Stimulated activated CD4-positive, alpha-beta T cell treated with anti-CD3 and anti-CD28 coated beads, Interleukin-2, amount 100 ng/mL, for 24 hours (primary cell): ENCODE data around the gene SAXO2.
"Not testable (repeated sequence)": the region's sequence is repeated elsewhere in the genome, so short reads cannot be mapped to it uniquely, and the experiment has no call there.

Experiments
- DNase-seq, 2 donors: peaks; one replicate each; pipeline ENCODE4 v3.0.0-alpha.2; 2020

The SAXO2 gene, protein sequence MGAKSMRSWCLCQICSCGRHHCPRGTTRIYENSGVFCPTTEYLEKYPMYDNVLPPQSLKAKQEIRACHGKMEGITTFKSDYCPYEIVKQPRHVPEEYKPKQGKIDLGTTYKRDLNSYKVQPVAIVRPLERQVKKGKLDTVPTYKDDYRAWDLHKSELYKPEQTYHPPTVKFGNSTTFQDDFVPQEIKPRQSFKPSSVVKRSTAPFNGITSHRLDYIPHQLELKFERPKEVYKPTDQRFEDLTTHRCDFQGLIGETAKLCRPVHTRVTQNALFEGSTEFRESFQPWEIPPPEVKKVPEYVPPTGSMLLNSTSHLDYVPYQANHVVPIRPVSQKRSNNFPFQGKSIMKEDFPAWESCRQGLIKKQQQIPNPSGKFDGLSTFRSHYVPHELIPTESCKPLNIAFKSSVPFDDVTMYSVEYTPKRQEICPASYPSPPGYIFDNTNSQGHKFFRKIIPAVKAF

DNA sequence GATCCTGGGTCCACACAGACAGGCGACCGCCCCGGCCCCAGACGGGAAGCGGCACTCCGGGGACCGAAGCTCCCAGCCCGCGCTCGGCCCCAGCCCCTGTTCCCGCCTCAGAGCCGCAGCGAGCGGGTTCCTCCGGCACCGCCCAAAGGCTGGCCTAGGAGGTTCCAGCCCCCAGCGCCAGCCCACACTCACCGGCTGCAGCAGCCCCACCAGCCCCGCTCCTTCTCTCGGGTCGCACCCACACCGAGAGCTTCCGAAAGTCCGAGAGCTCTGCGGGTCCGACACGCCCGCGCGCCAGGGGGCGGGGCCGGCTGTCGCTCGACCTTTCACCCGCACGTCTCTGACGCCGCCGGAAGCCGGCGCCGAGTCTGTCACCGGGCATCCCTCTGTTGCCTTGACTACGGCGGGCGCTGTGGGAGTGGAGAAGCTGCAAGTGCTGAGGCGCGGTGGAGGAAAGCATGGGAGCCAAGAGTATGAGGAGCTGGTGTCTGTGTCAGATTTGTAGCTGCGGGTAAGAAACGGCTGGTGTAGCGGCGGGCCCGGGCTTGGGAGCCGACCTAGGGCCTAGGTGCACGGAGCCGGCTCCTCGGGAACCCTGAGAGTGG lies at the start of gene SAXO2, which contains the start of gene EFL1:
Gene SAXO2 (plus strand): TSS at position 397 of the 605 bp plus-strand sequence. CDS start 62 bp downstream, at position 459.
Gene EFL1 (minus strand): TSS at position 313 of the 605 bp plus-strand sequence. CDS start 956 bp downstream, outside the sequence.
- DNase-seq: peak; percentile 93 to 96

DNA sequence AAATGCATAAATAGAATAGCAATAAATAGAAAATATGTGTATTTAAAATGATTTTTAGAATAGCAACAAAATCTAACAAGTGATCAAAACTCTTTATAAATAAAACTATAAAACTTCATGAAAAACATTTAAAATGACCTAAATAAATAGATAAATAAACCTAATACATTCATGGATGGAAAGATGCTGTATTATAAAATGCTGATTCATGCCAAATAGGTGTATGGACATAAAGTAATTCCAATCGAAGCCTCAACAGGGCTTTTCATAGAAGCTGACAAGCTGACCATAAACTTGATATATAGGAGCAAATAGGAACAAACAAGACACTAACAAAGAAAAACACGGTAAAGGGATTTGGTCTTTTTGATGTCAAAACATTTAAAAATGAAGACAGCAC lies 46.5 kb upstream of the SAXO2 start:
- DNase-seq: not testable (repeated sequence)

DNA sequence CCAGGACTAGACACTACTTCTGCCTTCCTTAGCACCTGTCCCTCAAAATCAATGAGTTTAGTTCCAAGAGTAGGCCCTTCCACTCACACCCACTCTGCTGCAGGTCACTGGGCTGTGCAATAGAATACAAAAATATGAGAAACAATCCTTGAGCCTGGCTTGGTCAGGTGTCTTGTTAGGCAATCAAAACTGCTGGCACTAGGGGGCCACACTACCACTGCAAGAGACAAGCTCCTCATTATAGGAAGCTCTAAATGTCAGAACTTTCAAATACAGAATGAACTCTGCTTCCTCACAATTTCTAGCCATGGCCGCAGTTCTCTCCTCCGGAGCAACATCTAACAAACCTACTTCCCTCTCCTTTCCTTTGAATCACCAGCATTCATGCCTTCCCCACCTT lies 41.1 kb upstream of the SAXO2 start:
- peak in 1 of 2 donors; percentile 14 for DNase-seq

DNA sequence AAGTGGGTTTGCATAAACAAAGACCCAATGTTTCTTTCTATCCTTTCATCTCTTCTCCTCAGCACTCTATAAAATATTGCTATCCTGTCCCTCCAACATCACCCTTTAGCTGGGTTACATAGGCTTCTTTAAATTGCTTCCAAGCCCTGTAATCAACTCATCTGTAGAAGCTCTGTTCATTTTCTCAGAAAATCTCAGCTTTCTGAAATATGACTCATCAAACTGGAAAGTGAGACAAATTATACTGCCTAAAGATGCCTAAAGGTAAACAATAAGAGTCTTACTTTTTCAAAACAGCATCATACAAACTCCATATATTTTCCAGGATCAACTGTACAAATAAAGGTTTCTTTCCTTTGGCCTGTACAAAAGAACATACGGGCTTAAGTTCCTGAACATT lies 33.9 kb upstream of the SAXO2 start:
- no peak for DNase-seq

DNA sequence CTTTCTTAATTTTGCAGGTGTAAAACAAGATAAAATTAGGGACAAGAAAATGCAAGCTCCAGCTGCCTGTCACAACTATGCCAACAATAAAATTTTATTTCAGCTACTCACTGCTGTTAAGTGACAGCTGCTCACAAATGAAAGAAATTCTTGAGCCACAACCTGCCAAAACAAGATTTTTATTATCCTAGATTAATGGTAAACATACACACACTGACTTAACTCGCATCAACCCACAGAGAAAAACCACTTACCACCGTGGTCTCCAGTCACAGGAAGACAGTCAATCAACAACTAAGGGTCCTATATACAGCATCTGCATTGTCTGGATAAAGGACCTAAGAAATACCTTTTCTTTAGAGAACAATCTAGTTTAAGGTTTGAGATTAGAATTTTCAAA lies 31.4 kb upstream of the SAXO2 start:
- DNase-seq: no peak

DNA sequence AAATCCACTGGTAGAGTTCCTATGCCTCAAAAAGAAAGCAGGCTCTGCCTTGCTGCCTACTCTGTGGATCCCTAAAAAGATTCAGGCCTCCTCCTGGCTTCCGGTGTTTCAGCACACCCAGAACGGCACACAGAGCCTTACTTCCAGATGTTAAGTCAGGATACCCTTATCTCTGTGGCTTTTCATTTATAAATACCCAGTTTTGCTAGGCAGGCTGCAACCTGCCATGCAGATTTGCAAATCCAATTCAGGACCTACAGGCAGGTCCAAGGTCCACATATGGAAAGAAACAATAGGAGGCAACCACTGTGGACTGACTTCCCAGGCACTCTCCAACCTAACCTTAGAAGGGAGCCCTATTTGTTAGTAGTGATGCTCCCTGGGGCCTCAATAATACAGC lies 30.8 kb upstream of the SAXO2 start:
- no peak for DNase-seq

DNA sequence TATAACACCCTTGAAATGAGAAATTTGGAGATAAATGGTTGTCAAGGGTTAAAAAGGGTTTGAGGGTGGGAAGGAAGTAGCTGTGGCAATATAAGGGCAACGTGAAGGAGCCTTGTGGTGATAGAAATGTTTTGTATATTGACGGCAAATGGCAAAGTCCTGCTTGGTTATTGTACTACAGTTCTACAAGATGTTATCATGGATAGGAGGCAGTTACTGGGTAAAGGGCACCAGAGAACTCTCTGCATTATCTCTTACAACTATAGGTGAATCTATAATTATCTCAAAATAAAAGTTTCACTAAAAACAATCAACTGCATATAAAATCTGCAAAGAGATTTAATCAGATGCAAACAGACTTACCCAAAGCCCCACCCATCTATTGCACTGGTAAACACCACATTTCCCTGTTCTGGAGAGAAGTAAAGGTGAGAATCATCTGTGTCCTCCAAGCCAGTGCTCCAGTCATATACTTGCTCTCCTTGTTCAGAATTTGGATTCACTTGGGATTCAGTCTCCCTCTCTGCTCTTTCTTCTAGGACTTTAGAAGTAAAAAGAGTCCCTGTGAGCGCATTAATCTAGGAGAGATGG lies 24.6 kb upstream of the SAXO2 start:
- DNase-seq: not testable (repeated sequence)

DNA sequence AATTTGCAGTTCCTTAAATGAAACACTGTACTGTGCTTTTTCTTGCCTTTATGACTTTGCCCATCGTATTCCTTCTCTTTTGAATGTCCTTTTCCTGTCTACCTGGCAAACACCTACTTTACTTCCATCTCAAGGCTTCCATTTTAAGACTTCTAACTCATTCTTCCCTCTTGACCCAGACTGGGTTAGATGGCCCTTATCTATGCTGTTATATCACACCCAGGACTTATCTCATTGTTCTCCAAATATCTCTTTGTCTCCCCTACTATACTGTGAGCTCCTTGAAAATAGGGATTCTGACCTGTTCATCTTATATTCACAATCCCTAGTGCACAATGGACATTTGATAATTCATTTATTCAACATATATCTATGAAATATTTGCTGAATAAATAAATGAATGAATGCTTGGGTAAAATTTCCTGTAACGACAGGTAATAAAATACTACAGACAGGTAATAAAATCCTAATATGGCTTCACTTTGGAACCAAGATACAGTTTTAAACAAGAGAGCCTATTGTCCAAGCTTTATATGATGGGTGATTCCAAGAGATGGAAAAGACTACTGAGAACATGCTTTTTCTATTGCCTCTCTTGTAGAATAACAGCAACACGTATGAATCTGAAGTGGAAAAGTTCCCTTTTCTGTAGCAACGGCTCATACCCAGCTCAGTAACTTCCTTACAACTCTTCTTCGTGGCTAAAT lies 22.8 kb upstream of the SAXO2 start:
- DNase-seq: no peak

DNA sequence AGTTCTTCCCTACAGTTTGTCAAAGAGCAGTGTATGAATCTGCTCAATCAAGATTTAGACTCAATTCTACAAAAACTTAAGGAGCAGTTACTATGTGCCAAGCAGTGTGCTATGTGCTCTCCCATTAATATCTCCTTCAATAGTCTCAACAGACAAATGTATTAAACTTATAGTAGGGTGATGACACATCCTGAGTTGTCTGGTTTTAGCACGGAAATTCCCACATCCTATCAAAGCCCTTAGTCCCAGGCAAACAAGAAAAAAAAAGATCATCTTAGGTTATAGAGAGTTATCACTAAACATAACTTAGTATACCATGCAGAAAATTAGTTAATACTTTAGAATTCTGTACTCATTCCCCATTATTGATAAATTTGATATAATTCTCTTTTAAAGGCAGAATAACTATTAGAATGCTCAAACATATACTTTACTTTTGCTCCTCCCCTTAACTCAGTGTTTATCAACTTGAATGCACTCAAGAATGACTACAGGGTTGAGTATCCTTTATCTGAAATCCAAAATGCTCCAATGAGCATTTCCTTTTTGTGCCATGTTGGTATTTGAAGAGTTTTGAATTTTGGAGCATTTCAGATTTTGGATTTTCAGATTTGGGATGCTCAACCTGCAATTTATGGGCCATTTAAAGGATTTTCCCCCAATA lies 20.6 kb upstream of the SAXO2 start:
- DNase-seq: not testable (repeated sequence)

DNA sequence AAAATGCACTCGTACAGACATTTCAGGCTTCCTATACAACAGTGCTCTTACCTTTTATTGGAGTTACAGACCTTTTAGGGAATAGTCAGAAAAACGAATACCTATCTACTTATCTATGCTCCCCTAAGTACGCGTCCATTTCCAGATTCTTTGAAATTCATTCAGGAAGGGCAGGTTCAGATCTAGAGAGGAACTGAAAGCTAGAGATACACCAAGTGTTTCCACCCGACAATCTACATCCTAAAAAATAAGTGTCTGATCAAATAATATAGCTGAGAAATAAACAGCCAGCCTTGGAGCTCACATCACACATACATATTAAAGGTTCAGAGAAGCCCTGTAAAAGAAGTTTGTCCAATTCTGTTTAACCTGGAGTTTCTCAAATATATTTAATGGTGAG lies 19.0 kb upstream of the SAXO2 start:
- DNase-seq: not testable (repeated sequence)

DNA sequence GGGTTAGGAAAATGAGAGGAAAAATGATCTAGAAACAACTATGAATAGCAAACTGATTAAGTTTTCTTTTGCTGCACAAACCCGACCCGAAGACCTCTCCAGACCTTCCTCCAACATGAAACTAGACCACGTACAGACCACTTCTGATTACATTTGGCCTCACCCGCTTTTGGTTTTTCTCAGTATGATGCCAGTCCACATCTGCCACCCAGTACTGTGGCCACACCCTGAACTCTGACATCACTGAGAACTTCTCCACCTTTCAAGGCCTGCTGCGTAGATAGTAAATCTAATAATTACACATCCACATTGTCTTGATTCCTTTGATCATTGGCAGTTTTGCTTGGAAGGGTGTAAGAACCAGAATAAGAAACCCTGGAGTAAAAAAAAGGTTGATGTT lies 16.7 kb upstream of the SAXO2 start:
- DNase-seq: not testable (repeated sequence)

DNA sequence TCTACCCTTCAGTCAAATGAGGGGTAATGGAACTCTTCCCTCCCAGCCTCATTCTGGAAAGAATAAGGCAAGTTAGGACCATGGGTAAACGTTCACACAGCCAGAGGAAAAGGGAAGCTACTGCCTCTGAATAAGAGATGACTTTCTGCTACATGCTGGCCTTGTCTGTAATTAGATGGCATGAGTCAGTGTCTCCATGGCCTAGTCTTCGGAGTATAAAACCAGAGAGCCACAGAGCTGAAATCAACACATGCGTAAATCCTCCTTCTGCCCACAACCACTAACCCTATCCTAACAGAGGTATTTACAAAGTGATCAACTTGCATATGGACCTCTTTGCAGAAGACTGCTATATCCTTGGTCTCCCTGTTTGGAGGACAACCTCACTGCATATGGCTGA lies 14.4 kb upstream of the SAXO2 start:
- DNase-seq: not testable (repeated sequence)

DNA sequence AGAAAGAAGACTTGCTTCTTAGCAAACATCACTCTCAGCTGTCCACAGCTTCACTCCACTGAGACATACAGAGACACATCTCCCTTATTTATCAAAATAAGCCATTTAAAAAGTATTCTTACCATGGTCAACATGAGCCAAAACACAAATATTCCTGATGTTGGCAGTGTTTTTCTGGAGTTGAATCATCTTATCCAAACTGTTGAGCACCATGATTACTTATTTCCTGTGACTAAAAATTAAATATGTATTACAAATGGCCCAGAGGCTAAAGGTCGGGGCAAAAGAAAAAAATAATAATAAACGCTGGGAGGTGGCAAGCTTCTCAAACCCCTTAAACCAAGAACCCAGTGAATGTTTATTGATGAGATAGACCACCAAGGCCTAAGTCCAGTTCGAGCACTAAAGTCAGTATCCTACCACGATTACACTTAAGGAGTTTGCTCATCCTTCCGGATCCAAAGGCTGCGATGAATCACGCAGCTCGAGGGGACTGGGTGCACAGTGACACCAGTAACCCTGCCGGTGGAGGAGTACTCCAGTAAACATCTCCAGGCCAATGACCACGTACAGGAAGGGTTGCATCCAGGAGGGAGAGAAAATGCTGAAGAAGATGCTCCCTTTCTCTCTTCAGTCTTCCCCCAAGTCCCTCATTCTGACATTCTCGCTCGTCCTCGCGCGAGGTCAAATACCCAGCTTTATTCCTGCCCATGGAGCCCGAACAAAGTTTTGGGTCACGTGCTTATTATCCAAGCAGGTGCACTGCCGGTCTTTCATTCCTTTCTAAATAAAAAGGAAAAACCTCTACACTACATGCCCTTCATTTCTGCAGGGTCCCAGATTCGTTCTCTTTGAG lies 824 bp upstream of the SAXO2 start:
- peak; percentile 40 to 49 for DNase-seq

DNA sequence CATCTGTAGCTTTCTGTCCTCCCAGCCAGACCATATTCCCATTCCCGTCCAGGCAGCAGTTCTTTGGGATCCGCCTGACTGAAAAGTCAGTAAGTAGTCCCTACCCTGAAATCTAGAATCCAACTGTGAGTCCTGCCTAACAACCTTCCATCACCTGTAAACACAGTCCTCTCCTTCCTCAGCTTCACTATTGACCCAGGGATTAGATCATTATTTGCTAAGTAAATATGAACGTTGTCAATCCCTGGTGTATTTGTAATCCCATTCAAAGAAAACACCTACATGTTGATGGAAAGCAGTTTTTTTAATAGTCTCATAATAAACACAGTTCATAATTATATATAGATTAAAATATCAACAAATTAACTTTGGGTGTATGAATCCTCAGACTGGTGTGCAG lies 732 bp downstream of the SAXO2 start:
- DNase-seq: no peak

DNA sequence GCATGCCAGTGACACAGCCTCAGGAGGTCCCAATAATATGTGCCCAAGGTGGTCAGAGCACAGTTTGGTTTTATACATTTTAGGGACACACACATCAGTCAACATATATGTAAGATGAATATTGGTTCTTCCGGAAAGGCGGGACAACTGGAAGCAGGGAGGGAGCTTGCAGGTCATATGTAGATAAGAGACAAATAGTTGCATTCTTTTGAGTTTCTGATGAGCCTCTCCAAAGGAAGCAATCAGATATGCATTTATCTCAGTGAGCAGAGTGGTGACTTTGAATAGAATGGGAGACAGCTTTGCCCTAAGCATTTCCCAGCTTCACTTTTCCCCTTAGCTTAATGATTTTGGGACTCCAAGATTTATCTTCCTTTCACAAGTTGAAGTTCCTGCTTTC lies 4.5 kb downstream of the SAXO2 start:
- not testable (repeated sequence) for DNase-seq

DNA sequence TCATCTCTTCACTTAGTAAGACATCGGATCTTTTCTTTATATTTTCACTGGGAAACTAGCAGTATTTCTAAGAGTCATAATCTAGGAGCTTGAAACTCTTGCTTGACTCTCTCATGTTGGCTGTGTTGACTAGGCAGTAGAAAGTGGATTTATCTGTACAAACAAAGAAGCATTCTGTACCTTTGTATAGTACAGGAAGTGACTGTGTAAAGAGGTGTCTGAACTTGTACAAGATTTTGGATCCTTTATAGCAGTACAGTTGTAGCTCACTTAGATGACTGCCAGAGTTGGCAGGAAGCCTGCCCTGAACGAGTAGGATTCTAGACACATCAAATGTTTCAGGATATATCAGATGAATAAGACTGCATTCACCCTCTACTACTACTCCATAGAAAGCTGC lies 5.8 kb downstream of the SAXO2 start:
- not testable (repeated sequence) for DNase-seq

DNA sequence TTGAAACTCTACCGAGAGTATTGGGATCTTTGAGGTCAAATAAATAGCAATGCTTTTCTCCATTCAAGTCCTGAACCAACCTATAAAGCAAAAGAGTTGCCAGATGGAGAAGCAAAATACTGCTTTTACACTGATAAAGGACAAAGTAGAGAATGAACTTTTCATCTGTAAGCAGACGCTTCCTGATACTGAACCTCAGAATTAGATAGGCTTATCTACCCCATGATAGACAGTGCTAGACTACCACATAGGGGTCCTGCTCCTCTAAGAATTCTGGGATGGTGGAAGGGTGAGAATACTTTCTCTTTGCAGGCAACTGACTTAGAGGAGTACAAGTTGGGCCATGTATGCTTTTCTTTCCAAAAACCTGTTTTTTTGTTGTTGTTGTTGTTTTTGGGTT lies 9.5 kb downstream of the SAXO2 start:
- no peak for DNase-seq

DNA sequence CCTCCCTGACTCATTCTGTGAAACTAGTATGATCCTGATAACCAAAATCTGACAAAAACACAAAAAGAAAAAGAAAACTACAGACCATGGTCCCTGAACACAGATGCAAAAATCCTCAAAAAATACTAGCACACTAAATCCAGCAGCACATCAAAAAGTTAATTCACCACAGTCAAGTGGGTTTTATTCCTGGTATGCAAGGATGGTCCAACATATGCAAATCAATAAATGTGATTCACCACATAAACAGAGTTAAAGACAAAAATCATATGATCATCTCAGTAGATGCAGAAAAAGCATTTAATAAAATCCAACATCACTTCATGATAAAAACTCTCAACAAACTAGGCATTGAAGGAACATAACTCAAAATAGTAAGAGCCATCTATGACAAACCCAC lies 12.8 kb downstream of the SAXO2 start:
- DNase-seq: no peak

DNA sequence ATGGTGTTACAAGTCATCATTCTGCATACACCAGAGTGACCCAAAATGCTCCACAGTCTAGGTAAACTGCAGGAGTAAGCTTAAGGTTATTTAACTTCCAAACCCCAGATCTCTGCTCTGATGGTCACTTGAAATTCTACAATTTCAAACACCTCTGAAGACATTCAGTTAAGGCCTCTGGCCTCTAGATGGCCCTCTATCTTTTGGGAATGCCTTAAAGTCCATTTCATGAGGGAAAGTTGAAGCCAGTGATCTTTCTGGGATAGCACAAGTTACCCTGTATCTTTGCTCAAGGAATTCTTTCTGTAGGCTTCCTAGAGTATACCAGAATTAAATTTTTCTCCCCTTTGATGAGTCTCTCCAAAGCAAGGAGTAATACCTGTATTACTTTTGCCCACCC lies 18.7 kb downstream of the SAXO2 start:
- DNase-seq: not testable (repeated sequence)

DNA sequence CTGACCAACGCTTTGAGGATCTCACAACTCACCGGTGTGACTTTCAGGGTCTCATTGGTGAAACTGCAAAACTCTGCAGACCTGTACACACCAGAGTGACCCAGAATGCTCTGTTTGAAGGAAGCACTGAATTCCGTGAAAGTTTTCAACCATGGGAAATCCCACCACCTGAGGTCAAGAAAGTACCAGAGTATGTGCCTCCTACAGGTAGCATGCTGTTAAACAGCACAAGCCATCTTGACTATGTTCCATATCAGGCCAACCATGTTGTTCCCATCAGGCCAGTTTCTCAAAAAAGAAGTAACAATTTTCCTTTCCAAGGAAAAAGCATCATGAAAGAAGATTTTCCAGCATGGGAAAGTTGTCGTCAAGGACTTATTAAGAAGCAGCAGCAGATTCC lies 19.8 kb downstream of the SAXO2 start:
- DNase-seq: not testable (repeated sequence)

DNA sequence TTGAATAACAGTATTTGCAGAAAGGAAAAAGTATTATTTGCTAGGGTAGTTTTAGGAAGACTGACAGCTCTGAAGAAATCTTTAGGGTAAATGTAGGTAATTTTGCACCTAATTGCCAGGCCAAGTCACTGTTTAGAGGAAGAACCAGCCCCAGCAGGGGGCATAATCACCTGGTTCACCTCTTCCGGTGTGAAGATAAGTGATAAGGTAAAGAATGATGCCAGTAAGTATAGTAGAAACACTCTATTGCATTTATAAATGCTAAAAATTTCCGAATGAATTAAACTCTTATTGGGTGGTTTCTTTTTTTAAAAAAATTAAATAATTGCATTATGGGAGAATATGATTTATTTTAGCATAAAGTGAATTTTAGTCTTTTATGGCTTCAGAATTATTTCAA lies 21.8 kb downstream of the SAXO2 start:
- not testable (repeated sequence) for DNase-seq

DNA sequence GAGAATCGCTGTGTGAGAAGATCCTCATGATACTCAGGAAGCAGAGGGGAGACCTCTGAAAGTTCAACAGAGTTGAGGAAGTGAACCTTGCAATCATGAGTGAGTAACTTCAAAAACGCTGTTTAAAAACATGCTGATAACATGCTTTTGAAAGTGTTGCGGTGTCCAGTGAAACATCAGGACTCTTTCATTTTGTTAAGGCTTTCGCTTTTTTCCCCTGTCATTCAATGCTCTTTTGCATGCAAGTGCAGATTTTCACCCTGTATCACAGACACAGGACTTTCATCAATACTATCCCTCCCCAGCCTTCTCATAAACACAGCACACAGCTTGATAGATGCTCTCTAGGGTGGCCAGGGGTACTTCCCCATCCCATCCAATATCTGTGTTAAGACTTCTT lies 23.9 kb downstream of the SAXO2 start:
- not testable (repeated sequence) for DNase-seq
